Measurements from ENCODE around the gene VTI1A.

Gene VTI1A

DNA sequence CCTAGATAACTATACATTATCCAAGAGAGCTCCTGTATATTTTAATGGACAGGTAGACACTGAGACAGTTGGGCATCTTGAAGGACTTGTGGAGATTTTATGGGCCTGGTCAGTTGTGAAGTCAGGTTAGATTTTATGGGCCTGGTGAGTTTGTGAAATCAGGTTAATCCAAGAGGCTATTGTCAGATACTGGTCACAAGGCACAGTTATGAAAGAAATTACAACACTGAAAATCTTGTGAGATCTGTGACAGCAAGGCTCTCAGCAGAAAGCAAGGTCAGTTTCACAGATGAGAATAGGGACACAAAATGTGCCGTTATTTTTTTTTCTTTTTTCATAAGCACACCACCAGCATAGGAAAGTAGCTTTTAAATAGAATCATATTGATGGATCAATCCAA is 167.6 kb downstream of the VTI1A start:
- peaks cover 11% of the 10 kb centered on the region for H3K9me3 ChIP-seq (ENCODE audit: insufficient read depth, low read depth, low read length)
- TF ChIP-seq EZH2phosphoT487 (IDR thresholded peaks at IDR 0.05; ENCODE audit: borderline replicate concordance): no peak
- TF ChIP-seq, protein P1, sequence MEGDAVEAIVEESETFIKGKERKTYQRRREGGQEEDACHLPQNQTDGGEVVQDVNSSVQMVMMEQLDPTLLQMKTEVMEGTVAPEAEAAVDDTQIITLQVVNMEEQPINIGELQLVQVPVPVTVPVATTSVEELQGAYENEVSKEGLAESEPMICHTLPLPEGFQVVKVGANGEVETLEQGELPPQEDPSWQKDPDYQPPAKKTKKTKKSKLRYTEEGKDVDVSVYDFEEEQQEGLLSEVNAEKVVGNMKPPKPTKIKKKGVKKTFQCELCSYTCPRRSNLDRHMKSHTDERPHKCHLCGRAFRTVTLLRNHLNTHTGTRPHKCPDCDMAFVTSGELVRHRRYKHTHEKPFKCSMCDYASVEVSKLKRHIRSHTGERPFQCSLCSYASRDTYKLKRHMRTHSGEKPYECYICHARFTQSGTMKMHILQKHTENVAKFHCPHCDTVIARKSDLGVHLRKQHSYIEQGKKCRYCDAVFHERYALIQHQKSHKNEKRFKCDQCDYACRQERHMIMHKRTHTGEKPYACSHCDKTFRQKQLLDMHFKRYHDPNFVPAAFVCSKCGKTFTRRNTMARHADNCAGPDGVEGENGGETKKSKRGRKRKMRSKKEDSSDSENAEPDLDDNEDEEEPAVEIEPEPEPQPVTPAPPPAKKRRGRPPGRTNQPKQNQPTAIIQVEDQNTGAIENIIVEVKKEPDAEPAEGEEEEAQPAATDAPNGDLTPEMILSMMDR (conservative IDR thresholded peaks at IDR 0.05; ENCODE audit: low read length): no peak
- H3K4me3 ChIP-seq (ENCODE audit: low read length, poor library complexity, severe bottlenecking): no peak overlapping the region
- no peak overlapping the region for H2AFZ ChIP-seq (ENCODE audit: low read length)
- H3K9ac ChIP-seq (ENCODE audit: low read depth, low read length, poor library complexity, severe bottlenecking): no peak overlapping the region
- H4K20me1 ChIP-seq (ENCODE audit: insufficient read depth, low read length, poor library complexity, severe bottlenecking): no peaks in the 10 kb centered on the region
- no peak overlapping the region for H3K4me2 ChIP-seq (ENCODE audit: low read depth, low read length, poor library complexity, severe bottlenecking)
- no peaks in the 10 kb centered on the region for H3K27me3 ChIP-seq (ENCODE audit: insufficient read depth, low read length, poor library complexity, severe bottlenecking)
- H3K4me1 ChIP-seq (ENCODE audit: insufficient read depth, low read length, poor library complexity, severe bottlenecking): no peaks in the 10 kb centered on the region
- H3K36me3 ChIP-seq (ENCODE audit: insufficient read depth, low read length): peaks cover 3% of the 10 kb centered on the region; the same call in 1 of the 2 replicates
- H3K79me2 ChIP-seq (ENCODE audit: insufficient read depth, low read length): no peaks in the 10 kb centered on the region
- H3F3A ChIP-seq (ENCODE audit: low read depth): no peaks in the 10 kb centered on the region
- no peaks in the 10 kb centered on the region for H3K9me2 ChIP-seq (replicated peaks; ENCODE audit: low read depth, low read length)

DNA sequence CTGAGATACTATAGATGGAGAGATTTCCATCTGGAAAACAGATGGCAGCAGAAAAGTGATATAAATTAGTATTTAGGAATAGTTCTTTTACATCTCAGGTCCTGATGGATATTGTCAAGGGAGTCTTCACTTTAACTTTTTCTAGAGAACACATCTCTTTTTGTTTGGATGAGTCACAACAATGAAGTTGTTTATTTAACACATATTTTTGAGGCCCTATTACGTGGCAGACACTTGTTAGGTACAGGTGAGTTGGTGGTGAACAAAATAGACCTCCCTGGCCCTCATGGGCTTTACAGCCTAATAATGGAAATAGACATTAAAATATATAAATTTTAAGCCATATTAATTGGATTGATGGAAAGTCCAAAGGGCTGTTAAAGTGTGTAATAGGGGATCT is 168.3 kb downstream of the VTI1A start:
- TF ChIP-seq, protein P1 (conservative IDR thresholded peaks at IDR 0.05; ENCODE audit: low read length): no peak
- no peak for TF ChIP-seq EZH2phosphoT487 (IDR thresholded peaks at IDR 0.05; ENCODE audit: borderline replicate concordance)
- Histone ChIP-seq H3K4me3 (ENCODE audit: low read length, poor library complexity, severe bottlenecking) (no peak overlapping the region), H3K9ac (ENCODE audit: low read depth, low read length, poor library complexity, severe bottlenecking) (no peak overlapping the region), H3K9me3 (ENCODE audit: insufficient read depth, low read depth, low read length) (peaks cover 11% of the 10 kb centered on the region), H3K36me3 (ENCODE audit: insufficient read depth, low read length) (peaks cover 3% of the 10 kb centered on the region; the same call in 1 of the 2 replicates), H3K4me2 (ENCODE audit: low read depth, low read length, poor library complexity, severe bottlenecking) (no peak overlapping the region), H4K20me1 (ENCODE audit: insufficient read depth, low read length, poor library complexity, severe bottlenecking) (no peaks in the 10 kb centered on the region), H3F3A (ENCODE audit: low read depth) (no peaks in the 10 kb centered on the region), H3K79me2 (ENCODE audit: insufficient read depth, low read length) (no peaks in the 10 kb centered on the region), H3K27me3 (ENCODE audit: insufficient read depth, low read length, poor library complexity, severe bottlenecking) (no peaks in the 10 kb centered on the region), H3K9me2 (replicated peaks; ENCODE audit: low read depth, low read length) (no peaks in the 10 kb centered on the region), H3K4me1 (ENCODE audit: insufficient read depth, low read length, poor library complexity, severe bottlenecking) (no peaks in the 10 kb centered on the region), H2AFZ (ENCODE audit: low read length) (no peak overlapping the region)

DNA sequence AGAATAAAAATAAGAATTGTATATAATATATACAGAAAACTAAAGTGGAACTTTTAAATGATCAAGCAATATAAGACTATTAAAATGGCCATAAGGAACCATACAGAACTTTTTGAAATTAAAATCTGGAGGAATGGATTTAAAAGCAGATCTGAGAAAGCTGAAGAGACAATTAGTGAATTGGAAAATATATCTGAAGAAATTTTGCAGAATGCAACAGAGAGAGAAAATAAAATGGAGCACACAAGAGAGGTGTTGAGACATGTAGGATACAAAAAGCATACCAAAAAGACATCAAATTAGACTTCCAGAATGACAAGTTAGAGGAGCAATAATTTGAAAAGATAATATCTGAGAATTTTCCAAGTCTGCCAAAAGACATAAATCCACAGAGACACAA is 169.6 kb downstream of the VTI1A start:
- Histone ChIP-seq H3K36me3 (ENCODE audit: insufficient read depth, low read length) (peaks cover 3% of the 10 kb centered on the region; the same call in 1 of the 2 replicates), H3F3A (ENCODE audit: low read depth) (no peaks in the 10 kb centered on the region), H3K4me2 (ENCODE audit: low read depth, low read length, poor library complexity, severe bottlenecking) (no peak overlapping the region), H3K9ac (ENCODE audit: low read depth, low read length, poor library complexity, severe bottlenecking) (no peak overlapping the region), H3K4me3 (ENCODE audit: low read length, poor library complexity, severe bottlenecking) (no peak overlapping the region), H3K79me2 (ENCODE audit: insufficient read depth, low read length) (no peaks in the 10 kb centered on the region), H3K4me1 (ENCODE audit: insufficient read depth, low read length, poor library complexity, severe bottlenecking) (no peaks in the 10 kb centered on the region), H3K9me3 (ENCODE audit: insufficient read depth, low read depth, low read length) (peaks cover 11% of the 10 kb centered on the region), H2AFZ (ENCODE audit: low read length) (no peak overlapping the region), H3K9me2 (replicated peaks; ENCODE audit: low read depth, low read length) (no peaks in the 10 kb centered on the region), H4K20me1 (ENCODE audit: insufficient read depth, low read length, poor library complexity, severe bottlenecking) (no peaks in the 10 kb centered on the region), H3K27me3 (ENCODE audit: insufficient read depth, low read length, poor library complexity, severe bottlenecking) (no peaks in the 10 kb centered on the region)
- TF ChIP-seq EZH2phosphoT487 (IDR thresholded peaks at IDR 0.05; ENCODE audit: borderline replicate concordance): no peak
- TF ChIP-seq, protein P1 (conservative IDR thresholded peaks at IDR 0.05; ENCODE audit: low read length): no peak

All from Loucy (cell line).